Measurements from ENCODE around the gene ACAD10. TPM values are rescaled to one million over a fixed set of nuclear protein-coding genes. Genes with fewer than 3 reads are reported as not detected.
A peak's percentile ranks its signal among the peaks of the same experiment; 100 is the strongest.

The ACAD10 gene
- total RNA-seq, 1 donor from 2014 or later: 29.5 TPM

DNA sequence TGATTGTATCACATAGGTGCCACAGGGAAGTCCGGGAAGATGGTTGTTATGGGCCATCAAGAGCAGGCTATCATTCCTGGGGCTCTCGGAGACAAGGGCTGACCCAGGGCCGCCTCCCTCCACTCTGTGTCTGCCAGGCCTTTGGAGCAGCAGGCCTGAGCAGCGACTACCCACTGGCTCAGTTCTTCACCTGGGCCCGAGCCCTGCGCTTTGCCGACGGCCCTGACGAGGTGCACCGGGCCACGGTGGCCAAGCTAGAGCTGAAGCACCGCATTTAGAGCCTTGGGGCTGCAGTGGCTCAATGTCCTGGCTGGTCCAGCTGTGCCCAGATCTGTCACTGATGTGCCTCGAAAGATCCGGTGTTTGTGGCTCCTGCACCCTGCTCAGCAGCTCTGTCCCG is 70.3 kb downstream of the ACAD10 start:
- Mint-ChIP-seq H3K4me3 (ENCODE audit: unreplicated experiment) (no peak overlapping the region), H3K27me3 (ENCODE audit: unreplicated experiment) (no peaks in the 10 kb centered on the region), H3K4me1 (ENCODE audit: unreplicated experiment) (peaks cover 22% of the 10 kb centered on the region), H3K9me3 (ENCODE audit: unreplicated experiment) (no peaks in the 10 kb centered on the region), H3K36me3 (ENCODE audit: unreplicated experiment) (peaks cover 8% of the 10 kb centered on the region), H3K27ac (ENCODE audit: unreplicated experiment) (no peak overlapping the region)
- TF ChIP-seq, protein P1, sequence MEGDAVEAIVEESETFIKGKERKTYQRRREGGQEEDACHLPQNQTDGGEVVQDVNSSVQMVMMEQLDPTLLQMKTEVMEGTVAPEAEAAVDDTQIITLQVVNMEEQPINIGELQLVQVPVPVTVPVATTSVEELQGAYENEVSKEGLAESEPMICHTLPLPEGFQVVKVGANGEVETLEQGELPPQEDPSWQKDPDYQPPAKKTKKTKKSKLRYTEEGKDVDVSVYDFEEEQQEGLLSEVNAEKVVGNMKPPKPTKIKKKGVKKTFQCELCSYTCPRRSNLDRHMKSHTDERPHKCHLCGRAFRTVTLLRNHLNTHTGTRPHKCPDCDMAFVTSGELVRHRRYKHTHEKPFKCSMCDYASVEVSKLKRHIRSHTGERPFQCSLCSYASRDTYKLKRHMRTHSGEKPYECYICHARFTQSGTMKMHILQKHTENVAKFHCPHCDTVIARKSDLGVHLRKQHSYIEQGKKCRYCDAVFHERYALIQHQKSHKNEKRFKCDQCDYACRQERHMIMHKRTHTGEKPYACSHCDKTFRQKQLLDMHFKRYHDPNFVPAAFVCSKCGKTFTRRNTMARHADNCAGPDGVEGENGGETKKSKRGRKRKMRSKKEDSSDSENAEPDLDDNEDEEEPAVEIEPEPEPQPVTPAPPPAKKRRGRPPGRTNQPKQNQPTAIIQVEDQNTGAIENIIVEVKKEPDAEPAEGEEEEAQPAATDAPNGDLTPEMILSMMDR (IDR thresholded peaks at IDR 0.05): no peak
- DNase-seq (ENCODE audit: extremely low spot score, unreplicated experiment): no peak

DNA sequence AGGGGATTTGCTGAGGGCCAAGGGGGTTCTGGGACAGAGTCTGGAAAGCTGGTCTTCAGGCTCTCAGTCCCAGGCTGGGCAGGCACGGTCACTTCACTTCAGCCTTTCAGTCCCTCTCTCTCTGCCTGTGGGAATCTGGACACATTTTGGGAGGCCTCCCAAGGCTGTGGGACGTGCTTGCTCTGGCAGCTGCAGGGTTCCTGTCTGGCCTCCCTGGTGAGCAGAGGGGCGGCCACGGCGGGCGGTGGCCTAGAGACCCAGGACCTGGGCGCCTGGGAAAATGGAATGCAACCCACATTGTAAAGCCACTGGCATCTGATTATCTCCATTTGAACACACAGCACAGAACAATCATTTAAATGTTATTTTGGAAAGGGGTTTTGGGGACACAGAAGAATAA is 70.8 kb downstream of the ACAD10 start:
- Mint-ChIP-seq H3K36me3 (ENCODE audit: unreplicated experiment) (peaks cover 8% of the 10 kb centered on the region), H3K27me3 (ENCODE audit: unreplicated experiment) (no peaks in the 10 kb centered on the region), H3K9me3 (ENCODE audit: unreplicated experiment) (no peaks in the 10 kb centered on the region), H3K4me1 (ENCODE audit: unreplicated experiment) (peaks cover 22% of the 10 kb centered on the region), H3K27ac (ENCODE audit: unreplicated experiment) (peak overlapping the region; percentile 10), H3K4me3 (ENCODE audit: unreplicated experiment) (no peak overlapping the region)
- TF ChIP-seq, protein P1 (IDR thresholded peaks at IDR 0.05): no peak
- no peak for DNase-seq (ENCODE audit: extremely low spot score, unreplicated experiment)

DNA sequence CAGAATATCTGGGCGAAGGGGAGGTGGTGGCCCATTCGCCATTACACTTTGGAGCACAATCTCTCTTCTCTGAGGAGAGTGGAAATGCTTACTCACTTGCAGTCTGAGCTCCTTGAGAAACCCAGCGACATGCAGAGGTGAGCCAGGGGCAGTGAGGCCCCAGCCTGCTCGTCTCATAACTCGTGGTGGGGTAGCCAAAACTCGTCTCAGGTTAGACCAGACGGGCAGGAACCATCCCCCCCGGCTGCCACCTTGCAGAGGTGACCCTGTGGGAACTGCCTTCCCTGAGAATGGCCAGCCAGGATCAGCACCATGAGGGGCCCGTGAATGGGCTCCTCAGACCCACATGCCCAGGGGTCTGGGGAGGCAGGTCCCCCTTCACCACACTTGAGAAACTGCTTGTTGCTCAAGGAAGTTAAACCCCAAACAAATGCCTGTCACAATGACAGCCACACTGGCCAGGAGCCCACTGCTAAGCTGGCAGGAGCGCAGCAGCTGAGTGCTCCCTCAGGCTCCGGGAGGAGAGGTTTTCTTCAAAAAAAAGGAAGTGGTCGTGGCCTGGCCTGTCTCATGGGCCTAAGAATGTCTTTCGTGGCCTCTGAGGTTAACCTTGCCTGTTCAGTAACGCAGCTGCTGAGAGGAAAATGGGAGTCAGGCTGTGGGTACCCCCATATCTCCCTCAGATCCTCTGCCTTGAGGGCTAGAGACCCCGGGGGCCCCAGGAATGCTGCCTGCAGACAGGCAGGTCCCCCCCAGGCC is 71.7 kb downstream of the ACAD10 start:
- Mint-ChIP-seq H3K36me3 (ENCODE audit: unreplicated experiment) (peaks cover 8% of the 10 kb centered on the region), H3K4me1 (ENCODE audit: unreplicated experiment) (peaks cover 22% of the 10 kb centered on the region), H3K4me3 (ENCODE audit: unreplicated experiment) (no peak overlapping the region), H3K27ac (ENCODE audit: unreplicated experiment) (peak overlapping the region; percentile 75), H3K27me3 (ENCODE audit: unreplicated experiment) (no peaks in the 10 kb centered on the region), H3K9me3 (ENCODE audit: unreplicated experiment) (no peaks in the 10 kb centered on the region)
- DNase-seq (ENCODE audit: extremely low spot score, unreplicated experiment): no peak
- TF ChIP-seq, protein P1 (IDR thresholded peaks at IDR 0.05): no peak

DNA sequence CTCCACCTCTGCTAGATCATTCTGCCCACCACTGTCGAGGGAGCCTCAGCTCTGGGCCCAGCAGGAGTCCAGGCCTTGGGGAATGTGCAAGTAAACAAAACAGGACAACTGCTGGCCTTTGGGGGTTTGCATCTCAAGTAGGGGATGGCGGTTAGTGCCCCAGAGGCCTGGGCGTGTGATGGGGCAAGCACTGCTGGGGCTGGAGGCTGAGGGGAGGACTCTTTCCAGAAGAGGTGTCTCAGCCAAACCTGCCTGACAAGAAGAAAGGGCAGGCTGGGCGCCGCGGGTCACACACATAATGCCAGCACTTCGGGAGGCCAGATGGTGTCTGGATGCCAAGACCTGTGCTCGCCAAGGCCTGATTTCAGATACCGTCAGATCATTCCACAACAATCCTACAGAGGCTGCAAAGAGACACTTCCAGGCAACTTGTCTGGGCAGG is 72.3 kb downstream of the ACAD10 start:
- Mint-ChIP-seq H3K4me1 (ENCODE audit: unreplicated experiment) (peaks cover 22% of the 10 kb centered on the region), H3K9me3 (ENCODE audit: unreplicated experiment) (no peaks in the 10 kb centered on the region), H3K36me3 (ENCODE audit: unreplicated experiment) (peaks cover 8% of the 10 kb centered on the region), H3K4me3 (ENCODE audit: unreplicated experiment) (no peak overlapping the region), H3K27me3 (ENCODE audit: unreplicated experiment) (no peaks in the 10 kb centered on the region), H3K27ac (ENCODE audit: unreplicated experiment) (peak overlapping the region; percentile 31)
- DNase-seq (ENCODE audit: extremely low spot score, unreplicated experiment): no peak
- TF ChIP-seq, protein P1 (IDR thresholded peaks at IDR 0.05): no peak

DNA sequence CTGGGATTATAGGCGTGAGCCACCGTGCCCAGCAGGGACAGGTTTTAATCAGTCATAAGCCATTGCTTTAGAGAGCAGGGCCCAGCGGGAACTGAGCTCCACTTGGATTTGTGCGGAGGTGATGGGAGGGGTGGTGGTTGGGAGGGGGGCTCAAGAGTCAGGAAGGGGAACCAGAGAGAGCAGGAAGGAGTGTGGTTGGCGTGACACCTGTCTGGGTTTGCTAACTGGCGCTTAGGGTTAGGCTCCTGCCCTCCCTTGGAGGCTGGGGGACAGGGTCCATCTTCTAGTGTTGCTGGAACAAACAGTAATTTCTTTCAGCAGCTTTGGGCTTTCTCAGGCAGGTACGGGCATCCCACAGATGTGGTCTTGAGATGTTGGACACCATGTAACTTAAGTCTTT is 73.4 kb downstream of the ACAD10 start:
- H3K36me3 Mint-ChIP-seq (ENCODE audit: unreplicated experiment): peaks cover 8% of the 10 kb centered on the region
- peaks cover 22% of the 10 kb centered on the region for H3K4me1 Mint-ChIP-seq (ENCODE audit: unreplicated experiment)
- no peak overlapping the region for H3K27ac Mint-ChIP-seq (ENCODE audit: unreplicated experiment)

More for the DNA sequence above, 73.4 kb downstream of the ACAD10 start:
- Mint-ChIP-seq H3K4me3 (ENCODE audit: unreplicated experiment) (no peak overlapping the region), H3K27me3 (ENCODE audit: unreplicated experiment) (peaks cover 1% of the 10 kb centered on the region), H3K9me3 (ENCODE audit: unreplicated experiment) (no peaks in the 10 kb centered on the region)
- DNase-seq (ENCODE audit: extremely low spot score, unreplicated experiment): no peak
- TF ChIP-seq, protein P1 (IDR thresholded peaks at IDR 0.05): no peak
